ENCODE measurements around the gene TMLHE.
"Not testable (repeated sequence)": the region's sequence is repeated elsewhere in the genome, so short reads cannot be mapped to it uniquely, and the experiment has no call there.

Gene TMLHE

GRCh38 chrX:155612312-155613224 is at the start of gene TMLHE, which contains the start of gene SPRY3:
TMLHE (minus strand) TSS chrX:155612952; CDS start chrX:155545276, 67,676 bp downstream.
SPRY3 (plus strand) TSS chrX:155612586.
- peak; percentile 2 for DNase-seq (ENCODE audit: low read depth, low spot score)
- peak within 1 kb of the TSS; percentile 77 for H3K9ac ChIP-seq (ENCODE audit: insufficient read length, low read depth)
- TF ChIP-seq SUZ12 (IDR thresholded peaks at IDR 0.05; ENCODE audit: extremely low read depth, insufficient read depth, insufficient read length) (no peak), YY1 (IDR thresholded peaks at IDR 0.05; ENCODE audit: insufficient read depth, insufficient read length) (no peak), ZNF274 (IDR thresholded peaks at IDR 0.05; ENCODE audit: low read depth, low read length) (no peak)
- no peaks in the 10 kb centered on the region for H3K36me3 ChIP-seq (ENCODE audit: insufficient read depth, insufficient read length, low read length)
- no peaks in the 10 kb centered on the region for H3K9me3 ChIP-seq (ENCODE audit: insufficient read depth, low read length)
- no peaks in the 10 kb centered on the region for H3K4me1 ChIP-seq (ENCODE audit: insufficient read depth, insufficient read length)
- H3K27me3 ChIP-seq (ENCODE audit: insufficient read depth, insufficient read length) = no peaks in the 10 kb centered on the region
- peak within 1 kb of the TSS; percentile 70 for H3K4me3 ChIP-seq (ENCODE audit: insufficient read length, low read depth)

GRCh38 chrX:155662282-155662681 is 49.5 kb upstream of the TMLHE start:
- TF ChIP-seq ZNF274 (IDR thresholded peaks at IDR 0.05; ENCODE audit: low read depth, low read length) = no peak
- TF ChIP-seq SUZ12 (IDR thresholded peaks at IDR 0.05; ENCODE audit: extremely low read depth, insufficient read depth, insufficient read length) = no peak
- TF ChIP-seq YY1 (IDR thresholded peaks at IDR 0.05; ENCODE audit: insufficient read depth, insufficient read length) = no peak
- no peak for DNase-seq (ENCODE audit: low read depth, low spot score)
- H3K9ac ChIP-seq (ENCODE audit: insufficient read length, low read depth) = no peak overlapping the region
- H3K27me3 ChIP-seq (ENCODE audit: insufficient read depth, insufficient read length) = no peaks in the 10 kb centered on the region
- H3K4me1 ChIP-seq (ENCODE audit: insufficient read depth, insufficient read length) = no peaks in the 10 kb centered on the region
- H3K36me3 ChIP-seq (ENCODE audit: insufficient read depth, insufficient read length, low read length) = no peaks in the 10 kb centered on the region
- no peaks in the 10 kb centered on the region for H3K9me3 ChIP-seq (ENCODE audit: insufficient read depth, low read length)
- no peak overlapping the region for H3K4me3 ChIP-seq (ENCODE audit: insufficient read length, low read depth)

GRCh38 chrX:155645180-155645579 is 32.4 kb upstream of the TMLHE start:
- Histone ChIP-seq H3K9ac (ENCODE audit: insufficient read length, low read depth) (no peak overlapping the region), H3K4me1 (ENCODE audit: insufficient read depth, insufficient read length) (no peaks in the 10 kb centered on the region), H3K4me3 (ENCODE audit: insufficient read length, low read depth) (no peak overlapping the region), H3K36me3 (ENCODE audit: insufficient read depth, insufficient read length, low read length) (no peaks in the 10 kb centered on the region), H3K9me3 (ENCODE audit: insufficient read depth, low read length) (no peaks in the 10 kb centered on the region), H3K27me3 (ENCODE audit: insufficient read depth, insufficient read length) (peaks cover 5% of the 10 kb centered on the region)
- TF ChIP-seq YY1 (IDR thresholded peaks at IDR 0.05; ENCODE audit: insufficient read depth, insufficient read length) = no peak
- no peak for TF ChIP-seq SUZ12 (IDR thresholded peaks at IDR 0.05; ENCODE audit: extremely low read depth, insufficient read depth, insufficient read length)
- no peak for TF ChIP-seq ZNF274 (IDR thresholded peaks at IDR 0.05; ENCODE audit: low read depth, low read length)
- no peak for DNase-seq (ENCODE audit: low read depth, low spot score)

- no peak for DNase-seq (ENCODE audit: low read depth, low spot score)
- Histone ChIP-seq H3K4me3 (ENCODE audit: insufficient read length, low read depth) (no peak overlapping the region), H3K4me1 (ENCODE audit: insufficient read depth, insufficient read length) (no peaks in the 10 kb centered on the region), H3K9me3 (ENCODE audit: insufficient read depth, low read length) (no peaks in the 10 kb centered on the region), H3K9ac (ENCODE audit: insufficient read length, low read depth) (no peak overlapping the region), H3K36me3 (ENCODE audit: insufficient read depth, insufficient read length, low read length) (no peaks in the 10 kb centered on the region), H3K27me3 (ENCODE audit: insufficient read depth, insufficient read length) (peaks cover 5% of the 10 kb centered on the region)
- TF ChIP-seq ZNF274 (IDR thresholded peaks at IDR 0.05; ENCODE audit: low read depth, low read length) (no peak), YY1 (IDR thresholded peaks at IDR 0.05; ENCODE audit: insufficient read depth, insufficient read length) (no peak)
Observed at GRCh38 chrX:155643240-155643639, 30.5 kb upstream of the TMLHE start.

GRCh38 chrX:155641371-155641770 is 28.6 kb upstream of the TMLHE start:
- not testable (repeated sequence) for H3K9me3 ChIP-seq (ENCODE audit: insufficient read depth, low read length); H3K4me1 ChIP-seq (ENCODE audit: insufficient read depth, insufficient read length); DNase-seq (ENCODE audit: low read depth, low spot score); H3K9ac ChIP-seq (ENCODE audit: insufficient read length, low read depth); H3K36me3 ChIP-seq (ENCODE audit: insufficient read depth, insufficient read length, low read length); H3K27me3 ChIP-seq (ENCODE audit: insufficient read depth, insufficient read length)
- peak overlapping the region; percentile 8 for H3K4me3 ChIP-seq (ENCODE audit: insufficient read length, low read depth)

- no peak overlapping the region for H3K9ac ChIP-seq (ENCODE audit: insufficient read length, low read depth)
- no peaks in the 10 kb centered on the region for H3K9me3 ChIP-seq (ENCODE audit: insufficient read depth, low read length)
- DNase-seq (ENCODE audit: low read depth, low spot score) = no peak
- no peak overlapping the region for H3K4me3 ChIP-seq (ENCODE audit: insufficient read length, low read depth)
- no peaks in the 10 kb centered on the region for H3K4me1 ChIP-seq (ENCODE audit: insufficient read depth, insufficient read length)
- TF ChIP-seq ZNF274 (IDR thresholded peaks at IDR 0.05; ENCODE audit: low read depth, low read length) (no peak), YY1 (IDR thresholded peaks at IDR 0.05; ENCODE audit: insufficient read depth, insufficient read length) (no peak), SUZ12 (IDR thresholded peaks at IDR 0.05; ENCODE audit: extremely low read depth, insufficient read depth, insufficient read length) (no peak)
- H3K27me3 ChIP-seq (ENCODE audit: insufficient read depth, insufficient read length) = peaks cover 5% of the 10 kb centered on the region
- no peaks in the 10 kb centered on the region for H3K36me3 ChIP-seq (ENCODE audit: insufficient read depth, insufficient read length, low read length)
Observed at GRCh38 chrX:155637714-155638113, 25.0 kb upstream of the TMLHE start.

GRCh38 chrX:155635019-155635418 is 22.3 kb upstream of the TMLHE start:
- H3K9ac ChIP-seq (ENCODE audit: insufficient read length, low read depth); H3K4me3 ChIP-seq (ENCODE audit: insufficient read length, low read depth); H3K4me1 ChIP-seq (ENCODE audit: insufficient read depth, insufficient read length); H3K36me3 ChIP-seq (ENCODE audit: insufficient read depth, insufficient read length, low read length); DNase-seq (ENCODE audit: low read depth, low spot score); H3K27me3 ChIP-seq (ENCODE audit: insufficient read depth, insufficient read length); H3K9me3 ChIP-seq (ENCODE audit: insufficient read depth, low read length): not testable (repeated sequence)

All from NT2/D1 (cell line).